Glutamatergic neuron (in vitro differentiated cells): ENCODE data around the gene SLC6A9. TPM values are rescaled to one million over a fixed set of nuclear protein-coding genes. Genes with fewer than 3 reads are reported as not detected.

ENCODE experiments used
- DNase-seq: peaks from one replicate; pipeline ENCODE4 v3.0.0; 2022
- H3K27ac Mint-ChIP-seq: one replicate; pipeline ENCODE4 v1.8.0; 2020; ENCODE audit warnings: mild to moderate bottlenecking, mixed read lengths, inconsistent platforms; ENCODE audit not compliant: unreplicated experiment
- H3K27me3 Mint-ChIP-seq: one replicate; pipeline ENCODE4 v1.8.0; 2020; ENCODE audit warnings: mild to moderate bottlenecking, moderate library complexity, mixed read lengths, inconsistent platforms; ENCODE audit not compliant: unreplicated experiment
- H3K36me3 Mint-ChIP-seq: one replicate; pipeline ENCODE4 v1.8.0; 2020; ENCODE audit warnings: mild to moderate bottlenecking, mixed read lengths, inconsistent platforms; ENCODE audit not compliant: unreplicated experiment
- H3K4me1 Mint-ChIP-seq: one replicate; pipeline ENCODE4 v1.8.0; 2020; ENCODE audit warnings: mild to moderate bottlenecking, low read depth, mixed read lengths, inconsistent platforms; ENCODE audit not compliant: unreplicated experiment
- H3K4me3 Mint-ChIP-seq: one replicate; pipeline ENCODE4 v1.8.0; 2020; ENCODE audit warnings: mild to moderate bottlenecking, mixed read lengths, inconsistent platforms; ENCODE audit not compliant: unreplicated experiment
- H3K9me3 Mint-ChIP-seq: one replicate; pipeline ENCODE4 v1.8.0; 2020; ENCODE audit warnings: mild to moderate bottlenecking, moderate library complexity, mixed read lengths, inconsistent platforms; ENCODE audit not compliant: unreplicated experiment
- CTCF ChIP-seq: fragments of 200-600 bp; sonication (generic); IDR thresholded peaks from one replicate; pipeline ENCODE4 v1.5.0; 2021; ENCODE audit not compliant: partially characterized antibody, unreplicated experiment
- total RNA-seq: library from RNA; stranded (reverse); fragmentation: NEBNext Ultra II Directional; extraction: Animal tissue kit (Norgen Biotek cat#: 25700); gene quantifications from one replicate; pipeline ENCODE4 v1.2.1, GENCODE V29; 2021; ENCODE audit not compliant: unreplicated experiment

The SLC6A9 gene
- total RNA-seq, 1 donor from 2014 or later = 8.9 TPM

DNA sequence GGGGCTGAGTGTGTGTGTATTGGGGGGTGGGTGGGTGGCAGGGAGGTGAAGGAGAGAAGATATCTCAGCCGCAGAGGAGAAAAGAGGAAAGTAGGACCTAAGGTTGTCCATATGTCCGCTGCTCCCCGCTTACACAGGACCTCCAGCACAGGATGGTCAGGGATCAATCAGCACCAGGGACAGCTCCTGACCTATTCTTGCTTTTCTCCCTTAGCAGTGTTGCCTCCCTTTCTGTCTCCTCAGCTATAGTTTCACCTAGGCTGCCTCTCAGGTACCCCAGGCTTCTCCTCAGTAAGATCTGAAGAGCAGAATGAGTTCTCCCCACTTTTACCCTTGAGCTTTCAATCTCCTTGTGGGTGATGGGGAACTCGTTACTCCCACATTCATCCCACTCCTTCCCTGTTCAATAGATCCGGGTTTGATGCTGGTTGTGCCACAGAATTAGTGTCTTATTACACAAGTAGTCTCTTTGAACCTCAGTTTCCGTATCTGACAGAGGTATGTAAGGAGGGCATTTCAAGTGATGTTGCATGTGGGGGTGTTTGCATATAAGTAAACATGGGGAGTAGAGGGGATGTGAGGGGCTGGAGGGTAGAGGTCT is 62.8 kb downstream of the SLC6A9 start:
- Mint-ChIP-seq H3K4me3 (peak overlapping the region; percentile 51), H3K4me1 (peaks cover 3% of the 10 kb centered on the region), H3K27ac (peak overlapping the region; percentile 3), H3K36me3 (no peaks in the 10 kb centered on the region), H3K9me3 (peaks cover 4% of the 10 kb centered on the region), H3K27me3 (peaks cover 6% of the 10 kb centered on the region)
- no peak for DNase-seq
- TF ChIP-seq CTCF = no peak

DNA sequence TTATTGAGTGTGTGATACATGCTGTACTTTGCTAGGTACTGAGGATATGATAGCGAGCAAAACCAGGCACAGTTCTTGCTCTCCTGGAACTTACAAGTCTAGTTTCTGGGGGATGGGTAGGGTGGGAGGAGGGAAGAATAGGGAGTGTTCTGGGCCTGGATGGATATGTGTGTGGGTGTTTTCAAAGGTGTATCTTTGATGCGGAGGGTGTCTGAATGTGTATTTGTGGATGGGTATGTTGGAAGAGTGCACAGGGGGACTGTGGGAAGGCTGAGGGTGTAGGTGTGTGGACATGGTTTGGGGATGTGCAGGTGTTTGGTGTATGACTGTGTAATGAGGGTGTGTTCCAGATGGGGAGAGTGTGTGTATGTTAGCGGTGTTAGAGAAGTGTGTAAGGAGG is 65.9 kb downstream of the SLC6A9 start:
- H3K27me3 Mint-ChIP-seq = peaks cover 4% of the 10 kb centered on the region
- no peak for DNase-seq
- peaks cover 2% of the 10 kb centered on the region for H3K9me3 Mint-ChIP-seq
- TF ChIP-seq CTCF = no peak
- H3K4me1 Mint-ChIP-seq = no peaks in the 10 kb centered on the region
- H3K4me3 Mint-ChIP-seq = no peak overlapping the region
- H3K27ac Mint-ChIP-seq = no peak overlapping the region
- H3K36me3 Mint-ChIP-seq = no peaks in the 10 kb centered on the region

DNA sequence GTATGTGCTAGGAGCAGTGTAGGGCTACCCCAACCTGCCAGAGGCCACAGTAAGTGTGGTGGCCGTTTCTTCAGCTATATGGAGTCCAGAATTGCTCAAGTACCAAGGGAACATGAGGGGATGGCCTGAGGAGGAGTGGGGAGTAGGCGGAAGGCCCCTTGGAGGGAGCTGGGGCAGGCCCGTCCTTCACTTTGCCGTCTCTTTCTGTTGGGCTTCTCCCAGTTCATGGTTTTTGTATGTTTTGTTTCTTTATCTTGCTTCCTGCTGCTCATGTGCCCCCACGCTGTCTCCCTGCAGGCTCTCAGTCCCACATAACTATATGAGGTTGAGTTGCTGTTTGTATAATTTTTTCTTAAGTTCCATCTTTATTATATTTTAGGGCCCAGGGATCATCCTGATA is 67.4 kb downstream of the SLC6A9 start:
- no peaks in the 10 kb centered on the region for H3K4me1 Mint-ChIP-seq
- TF ChIP-seq CTCF = no peak
- H3K27ac Mint-ChIP-seq = no peak overlapping the region
- no peak overlapping the region for H3K4me3 Mint-ChIP-seq
- H3K9me3 Mint-ChIP-seq = peaks cover 2% of the 10 kb centered on the region
- H3K27me3 Mint-ChIP-seq = peaks cover 2% of the 10 kb centered on the region
- no peak for DNase-seq
- no peaks in the 10 kb centered on the region for H3K36me3 Mint-ChIP-seq

GRCh38 chr1:43963006-43963405 is 68.3 kb downstream of the SLC6A9 start:
- Mint-ChIP-seq H3K9me3 (peaks cover 3% of the 10 kb centered on the region), H3K4me3 (no peak overlapping the region), H3K27ac (no peak overlapping the region), H3K36me3 (no peaks in the 10 kb centered on the region), H3K4me1 (no peaks in the 10 kb centered on the region), H3K27me3 (peaks cover under 1% of the 10 kb centered on the region)
- no peak for TF ChIP-seq CTCF
- no peak for DNase-seq

- peaks cover 3% of the 10 kb centered on the region for H3K9me3 Mint-ChIP-seq
- H3K4me1 Mint-ChIP-seq = no peaks in the 10 kb centered on the region
- H3K4me3 Mint-ChIP-seq = no peak overlapping the region
- DNase-seq = no peak
- H3K27ac Mint-ChIP-seq = no peak overlapping the region
- H3K36me3 Mint-ChIP-seq = no peaks in the 10 kb centered on the region
- TF ChIP-seq CTCF = no peak
- H3K27me3 Mint-ChIP-seq = peaks cover under 1% of the 10 kb centered on the region
Measured at GRCh38 chr1:43962324-43962723, 68.9 kb downstream of the SLC6A9 start.
